ENCODE results near the gene GPR4.
"Not testable (repeated sequence)": the region's sequence is repeated elsewhere in the genome, so short reads cannot be mapped to it uniquely, and the experiment has no call there.

The GPR4 gene

DNA sequence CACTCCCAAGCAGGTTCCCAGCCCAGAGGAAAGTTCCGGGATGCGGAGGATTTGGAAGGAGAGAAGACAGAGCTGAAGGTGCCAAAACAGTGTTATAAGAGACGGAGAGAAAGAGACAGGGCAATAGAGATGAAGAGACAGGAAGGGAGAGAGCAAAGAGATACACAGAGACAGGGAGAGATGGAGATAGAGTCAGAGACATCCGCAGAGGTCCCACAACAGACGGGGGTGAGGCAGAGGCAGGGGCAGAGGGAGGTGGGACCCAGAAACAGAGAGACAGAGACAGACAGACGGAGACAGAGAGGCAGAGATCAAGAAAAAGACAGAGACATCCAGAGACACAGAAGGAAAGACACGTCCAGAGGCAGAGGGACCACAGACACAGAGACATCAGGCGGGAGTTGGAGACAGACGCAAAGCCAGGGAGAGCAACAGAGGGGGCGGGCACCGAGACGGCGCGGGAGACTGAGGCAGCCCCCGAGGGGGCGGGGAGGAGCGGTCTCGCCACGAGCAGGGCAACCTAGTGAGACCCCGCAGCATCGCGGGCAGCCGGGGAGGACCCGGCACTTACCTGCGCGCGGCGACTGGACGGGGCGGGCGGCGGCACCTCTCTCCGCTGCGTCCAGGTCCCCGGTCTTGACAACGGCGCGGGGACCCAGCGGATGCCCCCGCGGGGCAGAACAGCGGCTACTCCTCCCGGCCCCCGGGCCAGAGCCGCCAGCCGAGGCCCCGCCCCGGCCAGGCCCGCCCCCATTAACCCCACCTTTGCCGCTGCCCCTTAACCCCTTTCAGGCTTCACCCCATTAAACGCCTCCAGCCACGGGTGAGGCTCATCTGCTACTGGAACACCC lies at the start of gene GPR4:
GPR4 (minus strand) TSS at position 689 of the 851 bp plus-strand sequence. CDS start 10,346 bp downstream, outside the sequence.
- DNase-seq (ENCODE audit: low read depth in 2 of 2), result no peak

DNA sequence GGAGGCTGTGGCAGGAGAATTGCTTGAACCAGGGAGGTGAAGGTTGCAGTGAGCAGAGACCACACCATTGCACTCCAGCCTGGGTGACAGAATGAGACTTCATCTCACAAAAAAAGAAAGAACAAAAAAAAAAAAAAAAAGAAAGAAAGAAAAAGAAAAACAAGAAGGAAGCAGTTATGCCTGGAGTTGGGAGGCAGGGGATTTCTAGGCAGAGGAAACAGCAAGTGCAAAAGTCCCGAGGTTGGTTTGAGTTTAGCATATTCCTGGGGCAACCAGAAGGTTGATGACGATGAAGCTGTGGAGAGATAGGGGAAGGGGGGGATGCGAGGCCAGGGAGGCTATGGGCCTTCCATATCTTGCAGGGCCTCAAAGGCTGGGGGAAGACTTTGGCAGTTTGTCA lies 48.7 kb upstream of the GPR4 start:
- no peak for DNase-seq (ENCODE audit: low read depth in 2 of 2)

DNA sequence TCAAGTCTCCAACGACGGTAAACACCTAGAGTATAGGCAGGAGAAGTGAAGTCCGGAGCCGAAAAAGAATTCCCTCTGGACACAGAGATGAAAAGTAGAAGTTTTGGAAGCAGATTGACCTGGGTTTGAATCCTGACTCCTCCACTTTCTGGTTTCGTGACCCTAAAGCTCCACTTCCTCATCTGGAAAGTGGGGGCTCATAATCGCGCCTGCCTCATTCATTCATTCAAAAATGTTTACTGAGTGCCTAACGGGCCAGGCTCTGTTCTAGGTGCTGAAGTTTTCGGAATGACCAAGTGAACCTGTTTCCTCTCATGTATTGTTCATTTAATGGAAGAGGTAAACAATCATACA lies 44.3 kb upstream of the GPR4 start:
- DNase-seq (ENCODE audit: low read depth in 2 of 2), result no peak

DNA sequence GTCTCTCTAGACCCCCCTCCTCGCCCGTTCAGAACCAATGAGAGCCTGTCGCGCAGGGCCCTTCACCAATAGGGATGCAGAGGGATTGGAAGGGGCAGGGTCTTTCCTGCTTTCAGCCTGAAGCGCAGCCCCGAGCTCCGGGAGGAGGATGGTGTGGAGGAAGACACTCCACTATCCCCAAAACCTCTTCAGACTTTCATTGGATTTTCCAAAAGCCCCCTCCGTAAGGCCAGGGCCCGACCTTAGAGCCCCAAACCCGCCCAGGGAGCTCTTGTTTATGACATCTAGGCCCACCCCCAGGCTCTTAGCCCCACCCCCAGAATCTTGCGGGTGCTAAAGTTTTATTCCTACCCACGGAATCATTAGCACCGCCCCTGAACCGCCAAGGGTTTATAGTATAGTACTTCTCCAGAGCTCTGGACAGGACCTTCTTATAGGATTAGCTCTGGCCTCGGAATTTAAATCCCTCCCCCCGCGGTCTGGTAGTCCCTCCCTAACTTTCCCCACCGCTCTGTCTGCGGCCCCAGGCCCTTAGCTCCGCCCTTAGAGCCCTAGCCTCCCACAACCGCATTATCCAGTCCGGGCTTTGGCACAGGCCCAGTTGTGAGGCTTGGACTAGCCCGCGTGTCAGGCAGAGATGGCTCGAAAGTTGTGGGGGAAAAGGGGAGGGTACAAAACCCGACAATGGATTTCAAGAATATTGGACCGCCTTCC lies 43.8 kb upstream of the GPR4 start:
- DNase-seq (ENCODE audit: low read depth in 2 of 2), result peak in 1 of 2 donors; percentile 56

DNA sequence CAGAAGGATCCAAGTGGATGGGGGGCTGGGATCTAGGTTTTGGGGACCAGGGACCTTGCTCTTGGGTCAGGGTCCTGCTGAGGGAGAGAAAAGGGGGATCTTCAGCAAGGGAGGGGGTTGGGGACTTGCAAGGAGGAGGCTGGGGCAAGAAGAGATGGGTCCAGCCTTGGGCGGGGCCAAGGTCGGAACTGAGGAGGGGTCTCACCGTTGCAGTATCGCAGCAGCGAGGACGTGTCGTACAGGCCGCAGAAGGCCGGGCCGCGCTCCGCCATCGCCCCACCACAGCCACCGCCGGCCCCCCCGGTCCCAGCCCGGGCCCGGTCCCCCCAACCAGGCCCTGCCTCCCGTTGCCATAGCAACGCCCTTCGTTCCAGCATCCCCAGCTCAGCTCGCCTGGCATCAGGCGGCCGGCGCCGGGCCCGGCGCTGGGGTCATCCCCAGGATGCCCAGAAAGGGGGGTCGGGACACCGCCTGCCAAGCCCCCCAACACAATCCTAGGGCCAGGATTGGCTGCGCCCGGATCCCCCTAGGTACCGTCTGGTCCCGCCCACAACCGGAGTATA lies 43.1 kb upstream of the GPR4 start:
- no peak for DNase-seq (ENCODE audit: low read depth in 2 of 2)

DNA sequence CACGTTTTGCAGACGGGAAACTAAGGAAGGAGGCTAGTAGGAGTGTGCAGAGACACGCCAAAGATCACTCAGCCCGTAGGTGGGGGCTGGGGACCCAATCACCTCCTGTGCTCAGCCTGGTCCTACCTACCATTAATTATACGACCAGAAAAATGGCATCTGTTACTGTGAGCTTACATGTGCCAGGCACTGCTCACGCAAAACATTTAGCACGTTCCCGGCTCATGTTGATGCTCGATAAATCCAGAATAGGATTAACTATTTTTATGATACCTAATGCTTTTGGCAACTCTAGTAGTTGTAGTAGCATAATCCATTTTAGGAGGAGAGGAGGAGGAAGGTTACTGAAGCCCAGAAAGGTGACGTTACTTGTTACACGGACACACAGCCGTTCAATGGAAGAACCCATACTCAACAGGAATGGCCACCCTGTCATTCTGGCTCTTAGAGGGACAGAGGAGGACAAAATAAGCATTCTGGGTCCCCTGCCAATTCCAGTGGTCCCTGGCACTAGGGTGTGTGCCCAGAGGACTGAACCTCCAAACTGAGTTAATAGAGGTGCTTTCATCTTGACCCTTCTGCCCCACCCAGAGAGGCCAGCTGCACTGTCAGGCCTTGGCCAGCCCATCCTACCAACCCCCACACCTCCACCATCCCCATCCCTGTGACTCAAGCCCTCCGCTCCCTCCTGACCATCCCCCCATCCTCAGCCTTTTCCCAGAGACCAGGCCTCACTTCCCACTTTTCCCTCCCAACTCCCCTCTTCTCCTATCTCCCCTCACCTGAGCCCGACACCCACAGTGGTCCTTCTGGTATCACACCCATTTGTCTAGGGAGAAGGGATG lies 42.1 kb upstream of the GPR4 start:
- no peak for DNase-seq (ENCODE audit: low read depth in 2 of 2)

DNA sequence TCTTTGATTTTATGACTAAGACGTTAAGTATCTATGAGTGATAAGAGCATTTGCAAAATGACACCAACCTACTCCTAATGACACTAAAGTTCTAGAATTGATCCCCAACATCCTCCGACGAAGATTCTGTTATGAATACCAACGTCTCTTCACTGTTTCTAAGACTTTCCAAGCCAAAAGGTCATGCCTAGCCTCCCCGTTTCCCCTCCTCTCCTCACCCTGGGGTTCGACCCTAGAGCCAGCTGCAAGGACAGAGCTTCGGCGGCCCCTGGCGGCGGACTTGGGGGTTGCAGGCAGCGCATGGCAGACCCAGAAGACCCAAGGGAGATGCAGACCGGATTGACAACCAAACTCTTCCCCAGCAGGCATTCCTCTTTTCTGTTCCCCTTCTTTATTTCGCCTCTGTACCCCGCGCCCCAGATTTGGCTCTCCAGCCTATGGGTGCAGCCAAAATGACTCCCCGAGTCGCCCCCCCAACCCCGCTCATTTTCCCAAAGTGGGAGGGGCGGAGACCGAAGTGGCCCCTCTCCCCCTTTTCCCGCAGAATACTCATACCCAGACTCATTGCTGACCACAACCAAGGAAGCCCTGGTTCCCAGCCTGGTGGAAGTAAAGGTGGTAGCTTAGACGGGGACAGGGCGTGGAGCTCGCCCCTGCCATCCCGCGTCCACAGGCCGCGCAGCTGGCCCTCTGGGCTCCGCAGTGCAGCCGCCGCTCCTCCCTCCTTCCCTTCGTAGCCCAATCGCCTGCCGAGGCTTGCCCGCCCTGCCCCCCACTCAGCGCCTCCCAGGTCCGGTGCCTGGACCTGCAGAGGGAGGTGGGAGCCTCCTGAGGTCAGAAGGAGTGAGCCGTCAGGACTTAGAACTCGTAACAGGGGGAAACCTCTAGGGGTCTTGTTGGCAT lies 41.3 kb upstream of the GPR4 start:
- DNase-seq (ENCODE audit: low read depth in 2 of 2), result peak; percentile 77 to 96

DNA sequence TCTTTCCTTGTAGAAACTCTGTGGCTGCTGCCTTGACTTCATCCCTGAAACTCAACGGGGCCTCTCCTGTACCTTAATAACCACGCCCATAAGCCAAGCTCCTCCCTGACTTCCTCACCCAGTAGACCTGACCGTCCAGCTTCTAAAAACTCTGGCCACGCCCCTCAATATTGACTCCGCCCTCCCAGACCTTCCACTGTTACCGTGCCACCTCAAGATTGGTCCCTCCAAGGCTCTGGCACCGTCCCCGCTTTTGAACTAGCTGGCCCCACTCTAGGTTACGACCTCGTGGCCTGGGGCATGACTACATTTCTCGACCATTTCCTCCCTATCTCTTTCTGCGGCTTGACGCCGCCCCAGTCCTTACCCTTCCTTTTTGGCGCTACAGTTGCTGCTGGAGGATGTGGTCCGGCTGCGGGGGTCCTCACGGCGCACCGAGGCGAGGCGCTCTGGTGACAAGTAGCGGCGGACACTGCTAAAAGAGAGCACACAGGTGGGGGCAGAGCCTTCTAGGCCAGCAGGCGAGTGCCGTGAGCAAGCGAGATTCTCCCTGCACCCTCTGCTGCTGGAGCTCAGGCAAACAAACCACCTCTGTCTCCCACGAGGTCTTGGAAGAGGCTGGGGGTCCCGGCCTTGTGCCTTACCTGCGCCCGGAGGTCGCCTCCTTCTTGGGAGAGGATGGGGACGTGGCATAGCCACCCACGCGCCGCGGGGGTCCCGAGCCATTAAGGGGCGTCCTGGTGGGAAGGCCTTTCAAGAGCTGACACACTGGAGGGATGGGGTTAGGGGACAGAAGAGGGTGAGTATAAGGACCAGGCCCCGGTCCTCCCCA lies 39.5 kb upstream of the GPR4 start:
- DNase-seq (ENCODE audit: low read depth in 2 of 2), result peak in 1 of 2 donors; percentile 57

DNA sequence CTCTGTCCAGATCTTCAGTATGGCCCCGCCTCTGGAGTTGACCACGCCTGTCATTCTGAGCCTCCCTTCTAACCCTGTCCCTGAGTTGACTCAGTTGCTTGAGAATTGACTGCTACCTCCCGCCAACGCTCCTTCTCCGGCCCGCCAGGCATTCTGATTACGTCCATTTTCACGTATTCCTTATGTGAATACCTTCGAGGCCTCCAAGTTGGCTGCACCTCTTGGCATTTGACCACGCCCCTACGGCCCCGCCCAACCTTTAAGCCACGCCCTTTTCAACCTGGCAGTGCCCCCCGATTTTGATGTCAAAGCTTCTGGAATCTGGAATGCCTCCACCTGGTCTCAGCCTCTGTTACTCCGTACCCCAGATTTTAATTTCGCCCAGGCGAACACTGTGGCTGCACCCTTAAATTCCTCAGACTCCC lies 38.8 kb upstream of the GPR4 start:
- peak in 1 of 2 donors; percentile 21 for DNase-seq (ENCODE audit: low read depth in 2 of 2)

DNA sequence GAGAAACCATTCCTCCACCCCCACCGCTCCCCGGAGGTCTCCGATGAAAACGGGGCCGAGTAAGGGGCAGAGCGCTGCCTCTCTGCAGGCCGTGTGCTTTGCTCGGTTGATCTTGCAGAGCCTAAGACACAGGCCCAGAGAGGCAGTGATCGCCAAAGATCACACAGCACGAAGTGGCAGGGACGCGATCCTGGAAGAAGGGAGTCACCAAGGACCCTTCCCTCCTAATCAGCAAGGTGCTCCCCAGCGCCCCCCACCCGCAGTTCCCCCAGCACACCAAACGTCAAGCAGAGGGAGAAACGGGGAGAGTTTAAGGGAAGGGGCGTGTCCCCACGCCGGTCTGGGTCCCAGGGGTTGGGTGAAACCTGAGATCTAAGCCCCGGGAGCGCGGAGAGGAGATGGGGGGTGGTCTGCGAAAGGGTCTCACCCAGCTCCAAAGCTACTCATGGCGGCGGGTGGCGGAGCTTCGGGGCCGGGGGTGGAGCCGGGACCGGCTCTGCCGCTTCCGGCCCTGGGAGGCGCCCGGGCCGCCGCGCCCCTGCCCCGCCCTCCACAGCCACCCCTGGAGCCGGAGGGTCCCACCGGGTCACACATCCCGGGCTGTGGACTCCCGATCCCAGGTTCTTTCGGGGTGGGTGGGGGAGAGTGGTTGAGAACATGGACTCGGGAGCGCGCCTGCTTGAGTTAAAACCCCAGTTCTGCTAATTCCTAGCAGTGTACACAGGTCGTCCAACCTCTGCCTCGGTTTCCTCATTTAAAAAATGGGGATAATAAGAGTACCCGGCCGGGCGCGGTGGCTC lies 37.1 kb upstream of the GPR4 start, which contains the start of gene EML2:
EML2 (minus strand) TSS at position 468 of the 800 bp plus-strand sequence; CDS start at position 447, 21 bp downstream.
- peak in 1 of 2 donors; percentile 27 for DNase-seq (ENCODE audit: low read depth in 2 of 2)

DNA sequence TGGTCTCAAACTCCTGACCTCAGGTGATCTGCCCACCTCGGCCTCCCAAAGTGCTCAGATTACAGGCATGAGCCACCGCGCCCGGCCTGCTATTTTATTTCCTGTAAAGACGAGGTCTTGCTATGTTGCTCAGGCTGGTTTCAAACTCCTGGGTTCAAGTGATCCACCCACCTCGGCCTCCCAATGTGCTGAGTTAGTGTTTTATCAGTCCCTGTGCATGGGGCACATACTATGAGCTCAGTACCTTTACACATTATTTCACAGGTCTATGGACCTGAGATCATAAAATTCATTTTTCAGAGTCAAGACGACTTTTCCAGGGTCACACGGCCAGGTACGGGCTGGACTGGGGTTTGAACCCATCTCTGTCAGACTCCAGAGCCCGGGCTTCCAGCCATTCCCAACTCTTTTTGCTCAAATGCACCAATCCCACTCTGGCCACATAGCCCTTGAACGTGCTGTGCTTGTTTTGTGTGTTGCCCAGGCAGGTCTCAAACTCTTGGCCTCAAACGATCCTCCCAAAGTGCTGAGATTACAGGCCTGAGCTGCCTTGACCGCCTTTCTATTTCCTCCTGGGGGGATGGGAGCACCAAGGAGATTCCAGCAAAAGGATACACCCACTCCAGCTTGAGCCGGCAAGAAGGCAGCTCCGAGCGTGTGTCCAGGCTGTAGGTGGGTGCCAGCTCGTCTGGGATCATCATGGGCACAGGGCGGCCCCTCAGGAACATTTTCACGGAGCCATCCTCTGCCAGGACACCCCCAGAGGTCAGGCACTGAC lies 36.1 kb upstream of the GPR4 start:
- no peak for DNase-seq (ENCODE audit: low read depth in 2 of 2)

DNA sequence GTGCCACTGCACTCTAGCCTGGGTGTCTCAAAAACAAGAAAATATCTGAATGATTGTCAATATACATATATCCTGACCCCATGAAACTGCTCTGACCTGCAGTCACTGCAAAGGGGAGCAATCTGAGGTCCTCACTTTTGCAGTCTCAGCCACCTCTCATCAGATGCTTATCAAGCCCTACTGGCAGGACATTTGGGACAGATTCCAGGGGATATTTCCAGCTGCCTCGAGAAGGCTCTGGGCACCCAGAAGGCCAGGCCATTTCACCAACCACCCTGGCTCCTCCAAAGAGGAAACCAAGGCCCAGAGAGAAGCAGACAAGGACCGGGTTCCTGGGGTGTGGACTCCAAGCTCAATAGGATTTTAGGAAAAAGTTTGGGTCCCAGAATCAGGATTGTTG lies 34.9 kb upstream of the GPR4 start:
- DNase-seq (ENCODE audit: low read depth in 2 of 2), result no peak

DNA sequence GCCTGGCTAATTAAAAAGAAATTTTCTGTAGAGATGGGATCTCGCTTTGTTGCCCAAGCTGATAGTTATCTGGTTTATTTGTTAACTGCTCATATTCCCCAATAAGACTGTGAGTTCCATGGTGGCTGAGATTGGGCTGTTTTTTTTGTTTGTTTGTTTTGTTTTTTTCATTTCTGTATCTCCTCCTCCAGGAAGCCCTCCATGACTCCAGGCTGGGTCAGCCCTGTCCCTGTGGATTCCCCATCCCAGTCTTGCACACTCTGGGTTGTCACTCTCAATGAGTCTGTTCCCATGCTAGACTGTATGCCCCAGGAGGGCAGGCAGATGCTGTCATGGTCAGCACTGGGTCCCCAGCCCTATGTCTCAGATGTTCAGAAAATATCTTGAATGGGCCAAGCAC lies 34.3 kb upstream of the GPR4 start:
- no peak for DNase-seq (ENCODE audit: low read depth in 2 of 2)

DNA sequence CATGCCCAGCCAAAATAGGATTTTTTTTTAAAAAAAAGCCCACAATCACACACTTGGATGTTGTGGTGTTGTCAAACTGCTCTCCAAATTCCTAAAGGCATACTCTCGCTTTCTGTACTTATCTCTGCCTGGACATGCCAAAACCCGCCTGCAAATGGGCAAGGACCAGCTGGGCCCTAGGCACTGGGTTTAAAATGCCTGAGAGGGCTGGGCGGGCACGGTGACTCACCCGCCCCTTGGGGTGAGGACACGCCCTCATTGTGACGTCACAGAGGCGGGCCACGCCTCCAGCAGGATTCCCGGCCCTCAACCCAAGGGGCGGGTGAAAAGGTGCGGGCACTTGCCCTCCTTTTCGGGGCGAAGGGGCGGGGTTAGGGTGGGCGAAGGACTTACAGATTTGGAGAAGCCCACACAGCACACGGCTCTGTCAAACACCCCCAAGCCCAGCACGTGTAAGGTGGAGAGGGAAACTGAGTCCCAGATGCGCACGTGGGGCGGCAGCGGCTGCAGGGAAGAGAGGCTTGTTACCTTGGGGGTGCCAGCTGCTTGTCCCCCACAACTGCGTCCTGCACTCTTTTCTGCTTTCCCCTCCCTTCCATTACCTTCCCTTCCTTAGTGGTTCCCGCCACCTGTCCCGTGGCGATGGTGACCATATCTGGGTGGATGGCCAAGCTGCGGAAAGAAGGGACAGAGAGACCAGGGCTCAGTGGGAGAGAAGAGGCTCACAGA lies 30.6 kb upstream of the GPR4 start:
- DNase-seq (ENCODE audit: low read depth in 2 of 2), result peak in 1 of 2 donors; percentile 38

DNA sequence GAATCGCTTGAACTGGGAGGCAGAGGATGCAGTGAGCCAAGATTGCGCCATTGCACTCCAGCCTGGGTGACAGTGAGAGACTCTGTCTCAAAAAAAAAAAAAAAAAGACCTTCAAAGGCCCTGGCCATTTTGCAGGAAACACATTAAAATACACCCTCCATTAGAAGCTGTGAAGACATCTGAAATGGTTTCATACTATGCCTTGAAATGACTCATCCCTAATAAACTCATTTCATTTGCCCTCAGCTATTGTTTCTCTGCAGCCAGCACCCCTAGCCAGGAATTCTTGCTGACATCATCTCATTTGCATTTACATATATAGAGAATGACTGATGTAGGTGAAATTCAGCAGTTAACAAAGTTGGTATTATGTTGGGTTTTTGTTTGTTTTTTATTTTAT lies 28.5 kb upstream of the GPR4 start:
- DNase-seq (ENCODE audit: low read depth in 2 of 2), result no peak

DNA sequence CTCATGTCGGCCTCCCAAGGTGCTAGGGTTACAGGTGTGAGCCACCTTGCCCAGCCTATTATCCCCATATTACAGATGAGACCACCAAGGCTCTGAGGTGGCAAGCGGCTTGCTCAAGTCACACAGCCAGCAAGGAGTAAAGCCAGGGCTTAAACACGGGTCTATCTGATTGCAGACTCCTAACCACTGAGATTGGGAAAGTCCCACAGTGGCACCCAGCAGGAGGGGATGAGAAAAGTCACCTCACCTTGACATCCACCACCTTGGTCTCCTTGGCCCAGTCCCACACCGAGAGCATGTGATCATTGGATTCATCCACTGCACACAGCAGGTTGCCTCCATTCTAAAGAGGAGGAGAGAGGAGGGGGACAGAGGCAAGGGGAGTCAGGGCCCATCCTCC lies 27.7 kb upstream of the GPR4 start:
- DNase-seq (ENCODE audit: low read depth in 2 of 2), result no peak

DNA sequence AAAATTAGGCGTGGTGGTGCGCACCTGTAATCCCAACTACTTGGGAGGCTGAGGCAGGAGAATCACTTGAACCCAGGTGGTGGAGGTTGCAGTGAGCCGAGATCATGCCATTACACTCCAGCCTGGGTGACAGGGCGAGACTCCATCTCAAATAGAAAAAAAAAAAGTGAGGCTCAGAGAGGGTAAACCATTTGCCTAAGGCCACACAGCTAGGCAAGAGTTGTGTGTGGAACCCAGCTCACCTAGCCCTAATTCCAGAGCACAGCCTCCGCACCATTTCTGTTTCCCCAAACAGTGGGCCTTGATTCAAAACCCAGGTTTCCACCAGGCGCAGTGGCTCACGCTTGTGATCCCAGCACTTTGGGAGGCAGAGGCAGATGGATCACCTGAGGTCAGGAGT lies 26.2 kb upstream of the GPR4 start:
- not testable (repeated sequence) for DNase-seq (ENCODE audit: low read depth in 2 of 2)
